Erythroblast (primary cell): ENCODE data around the gene LHFPL4.
"Not testable (repeated sequence)": the region's sequence is repeated elsewhere in the genome, so short reads cannot be mapped to it uniquely, and the experiment has no call there.

Source experiments
- DNase-seq, 2 experiments: peaks; one replicate each; lab custom pipeline; 2025; lab: John Stamatoyannopoulos, UW
- GATA1 ChIP-seq: IDR thresholded peaks from 2 replicates; pipeline ENCODE4 v1.6.1; 2011; ENCODE audit warnings: low read depth, mild to moderate bottlenecking, control low read depth, low read length, moderate library complexity
- POLR2A ChIP-seq: IDR thresholded peaks from 2 replicates; pipeline ENCODE4 v1.6.1; 2011; ENCODE audit warnings: mild to moderate bottlenecking, low read length

Gene LHFPL4

GRCh38 chr3:9563851-9564250 lies 10.2 kb upstream of the LHFPL4 start:
- no peak for DNase-seq
- no peak for TF ChIP-seq GATA1
- no peak for TF ChIP-seq POLR2A

GRCh38 chr3:9560056-9560455 lies 6.4 kb upstream of the LHFPL4 start:
- DNase-seq = not testable (repeated sequence)

- TF ChIP-seq GATA1 = no peak
- DNase-seq = no peak
Measured at GRCh38 chr3:9553948-9554513, 409 bp upstream of the LHFPL4 start.

GRCh38 chr3:9552252-9552999 lies 1.2 kb downstream of the LHFPL4 start:
- peak; percentile 59 for DNase-seq
- TF ChIP-seq POLR2A (no peak), GATA1 (no peak)

- DNase-seq = no peak
- no peak for TF ChIP-seq POLR2A
- TF ChIP-seq GATA1 = no peak
Measured at GRCh38 chr3:9550999-9551398, 2.6 kb downstream of the LHFPL4 start.

DNA sequence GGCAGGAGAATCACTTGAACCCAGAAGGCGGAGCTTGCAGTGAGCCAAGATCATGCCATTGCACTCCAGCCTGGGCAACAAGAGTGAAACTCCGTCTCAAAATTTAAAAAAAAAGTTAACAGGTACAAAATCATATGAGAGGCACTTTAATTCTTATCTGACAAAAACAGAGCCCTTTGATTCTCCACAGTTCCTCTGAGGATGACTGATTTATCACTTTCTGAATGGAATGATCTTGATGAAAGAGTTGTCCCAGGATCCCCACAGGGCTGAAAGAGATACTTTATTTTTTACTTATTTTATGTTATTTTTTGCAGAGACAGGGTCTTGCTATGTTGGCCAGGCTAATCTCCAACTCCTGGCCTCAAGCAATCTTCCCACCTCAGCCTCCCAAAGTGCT lies 4.0 kb downstream of the LHFPL4 start:
- no peak for DNase-seq
- no peak for TF ChIP-seq GATA1

- DNase-seq = no peak
- no peak for TF ChIP-seq GATA1
- TF ChIP-seq POLR2A = no peak
Measured at GRCh38 chr3:9548991-9549390, 4.6 kb downstream of the LHFPL4 start.

DNA sequence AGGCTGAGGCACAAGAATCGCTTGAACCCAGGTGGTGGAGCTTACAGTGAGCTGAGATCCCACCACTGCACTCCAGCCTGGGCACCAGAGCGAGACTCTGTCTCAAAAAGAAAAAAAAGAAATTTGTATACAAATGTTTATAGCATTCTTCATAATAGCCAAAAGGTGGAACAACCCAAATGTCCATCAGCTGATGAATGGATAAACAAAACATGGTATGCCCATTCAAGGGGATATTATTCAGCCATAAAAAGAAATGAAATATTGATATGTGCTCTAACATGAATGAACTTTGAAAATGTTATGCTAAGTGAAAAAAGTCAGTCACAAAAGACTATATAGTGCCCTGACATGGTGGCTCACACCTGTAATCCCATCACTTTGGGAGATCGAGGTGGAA lies 11.4 kb downstream of the LHFPL4 start:
- no peak for TF ChIP-seq GATA1
- DNase-seq = no peak

- TF ChIP-seq POLR2A (no peak), GATA1 (no peak)
- no peak for DNase-seq
Measured at GRCh38 chr3:9536212-9536611, 17.4 kb downstream of the LHFPL4 start.

GRCh38 chr3:9534429-9534828 lies 19.2 kb downstream of the LHFPL4 start:
- TF ChIP-seq POLR2A (no peak), GATA1 (no peak)
- no peak for DNase-seq

DNA sequence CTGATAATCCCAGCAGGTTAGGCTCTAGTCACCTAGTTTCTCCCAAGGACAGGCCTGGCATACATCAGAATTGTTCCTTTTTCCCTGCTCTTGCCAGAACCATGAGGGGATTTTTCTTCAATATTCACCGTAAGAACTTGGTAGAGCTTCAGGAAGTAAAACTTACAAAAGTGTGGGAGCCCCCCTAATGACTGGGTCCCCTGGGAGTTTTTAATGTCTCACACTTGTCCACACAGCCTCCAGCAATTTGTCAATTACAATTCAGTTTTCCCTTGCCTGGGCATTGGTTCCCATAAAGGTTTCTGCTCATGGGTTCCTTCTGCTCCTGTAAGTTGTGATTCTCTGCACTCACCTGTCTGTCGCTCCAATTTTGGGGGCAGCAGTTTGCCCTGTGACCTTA lies 28.5 kb downstream of the LHFPL4 start:
- DNase-seq = no peak
- no peak for TF ChIP-seq POLR2A
- TF ChIP-seq GATA1 = no peak

- no peak for DNase-seq
- TF ChIP-seq GATA1 (no peak), POLR2A (no peak)
Measured at GRCh38 chr3:9514956-9515355, 38.7 kb downstream of the LHFPL4 start.

- TF ChIP-seq POLR2A (no peak), GATA1 (no peak)
- no peak for DNase-seq
Measured at GRCh38 chr3:9514306-9514705, 39.3 kb downstream of the LHFPL4 start.

- DNase-seq = no peak
- TF ChIP-seq GATA1 (no peak), POLR2A (no peak)
Measured at GRCh38 chr3:9512456-9513045, 41.1 kb downstream of the LHFPL4 start.

DNA sequence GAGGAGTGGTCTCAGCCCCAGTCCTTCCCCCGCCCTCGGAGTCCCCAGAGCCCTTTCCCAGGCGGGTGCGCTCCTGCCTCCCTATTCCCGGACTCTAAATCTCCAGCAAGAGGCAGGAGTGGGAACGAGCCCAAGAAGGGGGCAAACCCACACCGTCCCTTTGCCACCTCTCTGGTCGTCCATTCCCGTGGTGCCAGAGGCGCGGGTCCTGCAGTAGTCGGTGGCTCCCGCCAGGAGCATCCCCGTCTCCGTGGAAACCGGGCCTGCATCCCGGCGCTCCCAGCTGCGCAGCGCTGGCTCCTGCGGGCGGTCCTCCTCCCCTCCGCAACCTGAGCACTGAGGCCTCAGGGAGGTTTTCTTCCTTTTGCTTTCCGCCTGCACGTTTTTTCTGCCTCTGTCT lies 44.8 kb downstream of the LHFPL4 start:
- no peak for TF ChIP-seq POLR2A
- no peak for TF ChIP-seq GATA1
- no peak for DNase-seq
